Measurements from ENCODE around the gene CCDC69.
A peak's percentile ranks its signal among the peaks of the same experiment; 100 is the strongest.

Gene CCDC69

GRCh38 chr5:151174612-151175101, 49.2 kb downstream of the CCDC69 start:
- no peak overlapping the region for H3K27ac ChIP-seq
- TF ChIP-seq CTCF (IDR thresholded peaks at IDR 0.05): no peak
- no peak for TF ChIP-seq ZFX (IDR thresholded peaks at IDR 0.05; ENCODE audit: borderline replicate concordance)

GRCh38 chr5:151173711-151174611, 49.9 kb downstream of the CCDC69 start:
- no peak overlapping the region for H3K27ac ChIP-seq
- TF ChIP-seq CTCF (IDR thresholded peaks at IDR 0.05) (no peak), ZFX (IDR thresholded peaks at IDR 0.05; ENCODE audit: borderline replicate concordance) (no peak)

GRCh38 chr5:151171529-151171928, 52.4 kb downstream of the CCDC69 start:
- H3K27ac ChIP-seq: no peak overlapping the region
- TF ChIP-seq ZFX (IDR thresholded peaks at IDR 0.05; ENCODE audit: borderline replicate concordance) (no peak), CTCF (IDR thresholded peaks at IDR 0.05) (no peak)

- TF ChIP-seq CTCF (IDR thresholded peaks at IDR 0.05) (no peak), ZFX (IDR thresholded peaks at IDR 0.05; ENCODE audit: borderline replicate concordance) (no peak)
- no peak overlapping the region for H3K27ac ChIP-seq
Measured at GRCh38 chr5:151168602-151169344, 55.1 kb downstream of the CCDC69 start.

GRCh38 chr5:151167022-151167421, 56.9 kb downstream of the CCDC69 start:
- no peak overlapping the region for H3K27ac ChIP-seq
- no peak for TF ChIP-seq CTCF (IDR thresholded peaks at IDR 0.05)
- TF ChIP-seq ZFX (IDR thresholded peaks at IDR 0.05; ENCODE audit: borderline replicate concordance): no peak

GRCh38 chr5:151164687-151165392, 59.1 kb downstream of the CCDC69 start:
- TF ChIP-seq ZFX (IDR thresholded peaks at IDR 0.05; ENCODE audit: borderline replicate concordance) (no peak), CTCF (IDR thresholded peaks at IDR 0.05) (peak; percentile 88)
- no peak overlapping the region for H3K27ac ChIP-seq

Data from 22Rv1 (cell line).